GM19328 (cell line): ENCODE data around the gene MPZ.
"Not testable (repeated sequence)": the region's sequence is repeated elsewhere in the genome, so short reads cannot be mapped to it uniquely, and the experiment has no call there.

Experiments
- ATAC-seq: cut with Tn5 transposase; IDR thresholded peaks from one replicate; pipeline ENCODE4 v1.9.1; 2021; ENCODE audit warnings: mild to moderate bottlenecking, moderate library complexity; ENCODE audit not compliant: unreplicated experiment

The MPZ gene

DNA sequence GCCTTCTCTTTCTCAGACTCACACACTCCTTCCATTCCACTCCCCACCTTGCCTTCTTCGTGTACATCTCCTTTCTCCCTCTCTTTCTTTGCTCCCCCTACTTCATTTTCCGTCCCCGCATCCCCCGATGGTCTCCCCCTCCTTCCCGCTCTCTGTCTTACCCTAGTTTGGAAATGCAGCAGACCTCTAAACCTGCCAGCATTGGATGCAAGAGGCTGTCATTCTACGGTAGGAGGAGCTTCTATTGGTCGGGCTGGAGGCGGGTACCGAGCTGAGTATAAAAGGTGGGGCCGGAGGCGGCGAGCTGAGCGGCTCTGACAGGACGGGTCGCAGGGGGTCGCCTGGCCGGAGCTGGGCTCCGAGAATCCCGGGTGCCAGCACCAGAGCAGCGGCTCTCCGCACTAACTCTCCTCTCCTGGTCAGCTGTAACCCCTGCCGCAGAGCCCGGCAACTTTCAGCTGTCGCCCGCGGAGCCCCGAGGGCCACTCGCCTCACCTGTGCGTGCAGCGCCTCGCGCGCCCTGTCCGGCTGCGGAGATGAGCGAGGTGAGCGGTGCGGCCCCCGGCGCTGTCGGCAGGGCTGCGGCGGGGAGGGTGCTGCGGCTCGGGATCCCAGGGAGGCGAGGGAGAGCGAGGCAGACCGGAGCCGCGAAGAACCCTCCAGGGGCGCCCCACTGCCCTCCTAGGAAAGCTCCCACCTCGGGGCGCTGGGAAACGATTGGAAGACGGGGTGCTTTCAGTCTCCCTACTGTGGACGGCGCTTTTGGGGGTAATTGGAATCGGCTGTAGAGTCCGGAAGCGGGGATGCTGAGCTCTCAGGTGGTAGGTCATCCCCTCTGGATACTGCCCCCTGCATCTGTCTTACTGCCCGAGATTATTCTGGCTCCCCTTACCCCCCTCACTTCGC, 51.1 kb downstream of the MPZ start, which contains the start of gene PCP4L1:
Gene PCP4L1, plus strand, starts transcription at position 307 of the 906 bp plus-strand sequence. Its CDS starts 230 bp downstream, at position 537.
- no peak for ATAC-seq

- ATAC-seq, result not testable (repeated sequence)
These were observed 52.7 kb downstream of the MPZ start for GRCh38 chr1:161257109-161257508.

DNA sequence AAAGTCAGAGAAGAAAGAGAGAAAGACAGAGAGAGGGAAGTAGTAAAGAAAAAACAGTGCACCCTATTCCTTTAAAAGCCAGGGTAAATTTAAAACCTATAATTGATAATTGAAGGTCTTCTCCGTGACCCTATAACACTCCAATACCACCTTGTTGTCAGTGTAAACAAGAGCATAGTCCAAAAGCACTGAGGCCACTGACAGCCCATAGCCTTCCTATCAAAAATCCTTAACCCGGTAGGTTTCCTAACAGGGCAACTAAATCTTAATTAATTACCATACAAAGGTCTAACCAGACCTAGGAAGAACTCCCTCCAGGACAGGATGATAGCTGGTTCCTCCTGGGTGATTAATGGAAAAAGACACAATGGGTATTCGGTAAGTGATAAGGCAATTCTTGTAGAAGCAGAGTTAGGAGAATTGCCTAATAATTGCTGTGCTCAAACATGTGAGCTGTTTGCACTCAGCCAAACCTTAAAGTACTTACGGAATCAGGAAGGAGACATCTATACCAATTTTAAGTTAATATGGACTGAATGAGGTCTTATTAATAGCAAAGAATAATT, 53.7 kb downstream of the MPZ start:
- not testable (repeated sequence) for ATAC-seq

DNA sequence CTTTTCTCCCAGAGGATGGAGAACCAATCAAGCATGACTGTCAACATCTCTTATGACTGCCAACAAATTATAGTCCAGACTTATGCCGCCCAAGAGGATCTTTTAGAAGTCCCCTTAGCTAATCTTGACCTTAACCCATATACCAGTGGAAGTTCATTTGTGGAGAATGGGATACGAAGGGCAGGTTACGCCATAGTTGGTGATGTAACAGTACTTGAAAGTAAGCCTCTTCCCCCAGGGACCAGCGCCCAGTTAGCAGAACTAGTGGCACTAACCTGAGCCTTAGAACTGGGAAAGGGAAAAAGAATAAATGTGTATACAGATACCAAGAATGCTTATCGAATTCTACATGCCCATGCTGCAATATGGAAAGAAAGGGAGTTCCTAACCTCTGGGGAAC, 54.5 kb downstream of the MPZ start:
- not testable (repeated sequence) for ATAC-seq
